ENCODE measurements around the gene RACGAP1. TPM values are rescaled to one million over a fixed set of nuclear protein-coding genes. Genes with fewer than 3 reads are reported as not detected.

RACGAP1 gene
- total RNA-seq, 2 experiments from 2014 or later, result 3.0 to 3.3 TPM

DNA sequence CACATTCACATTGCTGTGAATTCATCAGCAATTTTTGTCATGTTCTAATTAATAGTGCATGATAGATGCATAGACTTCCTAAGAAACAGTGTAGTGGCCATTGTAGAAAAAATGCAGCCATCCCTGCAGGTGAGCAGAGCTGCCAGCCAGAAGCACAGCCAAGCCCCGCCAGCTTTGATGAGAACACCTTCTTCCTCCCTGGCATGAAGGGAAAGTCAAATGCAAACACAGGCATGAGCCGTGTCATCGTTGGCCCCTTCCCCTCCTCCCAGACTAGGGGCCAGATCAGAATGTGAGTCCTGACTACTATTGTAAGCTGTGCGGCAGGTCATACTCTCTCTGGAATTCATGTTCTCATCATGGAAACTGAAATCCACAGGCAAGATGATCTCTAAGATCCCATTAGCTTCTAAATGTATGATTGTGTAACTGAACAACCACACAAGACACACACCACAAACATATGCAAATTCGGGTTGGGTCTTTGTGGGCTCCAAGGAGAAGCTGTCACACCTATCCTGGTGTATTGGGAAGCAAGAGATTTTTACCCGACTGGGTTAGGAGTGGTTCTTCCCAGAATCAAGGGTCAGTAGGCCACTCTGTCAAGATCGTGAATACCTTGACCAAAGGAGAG is 77.6 kb downstream of the RACGAP1 start:
- no peak overlapping the region for H3K4me3 Mint-ChIP-seq
- H3K4me1 Mint-ChIP-seq (ENCODE audit: low read depth), result peaks cover 26% of the 10 kb centered on the region
- peaks cover 30% of the 10 kb centered on the region for H3K4me1 ChIP-seq (ENCODE audit: insufficient read depth, low read length)
- ChIA-PET POLR2A (no interaction called here), CTCF (interaction anchor here (1.8 kb wide), 1 partner anchor 19 kb away, joined by 5 read pairs; no protein-coding TSS in a partner anchor)
- ATAC-seq (ENCODE audit: poor library complexity), result no peak
- no peaks in the 10 kb centered on the region for H3K9me3 Mint-ChIP-seq
- no peak overlapping the region for H3K27ac ChIP-seq (ENCODE audit: low read depth in 1 of 2, low read length in 2 of 2)
- no peaks in the 10 kb centered on the region for H3K27me3 ChIP-seq (ENCODE audit: control insufficient read depth in 1 of 2, insufficient read depth in 2 of 2, low read length in 2 of 2)
- peaks cover 15% of the 10 kb centered on the region for H3K27me3 Mint-ChIP-seq
- H3K9me3 ChIP-seq (ENCODE audit: control insufficient read depth in 1 of 2, insufficient read depth in 1 of 2, low read length in 2 of 2), result no peaks in the 10 kb centered on the region
- intact Hi-C loops (cut with DNase I, micrococcal nuclease), result no loop called here
- no peak overlapping the region for H3K27ac Mint-ChIP-seq
- TF ChIP-seq, protein P1, sequence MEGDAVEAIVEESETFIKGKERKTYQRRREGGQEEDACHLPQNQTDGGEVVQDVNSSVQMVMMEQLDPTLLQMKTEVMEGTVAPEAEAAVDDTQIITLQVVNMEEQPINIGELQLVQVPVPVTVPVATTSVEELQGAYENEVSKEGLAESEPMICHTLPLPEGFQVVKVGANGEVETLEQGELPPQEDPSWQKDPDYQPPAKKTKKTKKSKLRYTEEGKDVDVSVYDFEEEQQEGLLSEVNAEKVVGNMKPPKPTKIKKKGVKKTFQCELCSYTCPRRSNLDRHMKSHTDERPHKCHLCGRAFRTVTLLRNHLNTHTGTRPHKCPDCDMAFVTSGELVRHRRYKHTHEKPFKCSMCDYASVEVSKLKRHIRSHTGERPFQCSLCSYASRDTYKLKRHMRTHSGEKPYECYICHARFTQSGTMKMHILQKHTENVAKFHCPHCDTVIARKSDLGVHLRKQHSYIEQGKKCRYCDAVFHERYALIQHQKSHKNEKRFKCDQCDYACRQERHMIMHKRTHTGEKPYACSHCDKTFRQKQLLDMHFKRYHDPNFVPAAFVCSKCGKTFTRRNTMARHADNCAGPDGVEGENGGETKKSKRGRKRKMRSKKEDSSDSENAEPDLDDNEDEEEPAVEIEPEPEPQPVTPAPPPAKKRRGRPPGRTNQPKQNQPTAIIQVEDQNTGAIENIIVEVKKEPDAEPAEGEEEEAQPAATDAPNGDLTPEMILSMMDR (IDR thresholded peaks at IDR 0.05), result no peak
- H3K36me3 ChIP-seq (ENCODE audit: insufficient read depth, low read length), result no peaks in the 10 kb centered on the region
- no peak overlapping the region for H3K4me3 ChIP-seq (ENCODE audit: low read length)
- no peak for DNase-seq
- no peaks in the 10 kb centered on the region for H3K36me3 Mint-ChIP-seq (ENCODE audit: low read depth)

DNA sequence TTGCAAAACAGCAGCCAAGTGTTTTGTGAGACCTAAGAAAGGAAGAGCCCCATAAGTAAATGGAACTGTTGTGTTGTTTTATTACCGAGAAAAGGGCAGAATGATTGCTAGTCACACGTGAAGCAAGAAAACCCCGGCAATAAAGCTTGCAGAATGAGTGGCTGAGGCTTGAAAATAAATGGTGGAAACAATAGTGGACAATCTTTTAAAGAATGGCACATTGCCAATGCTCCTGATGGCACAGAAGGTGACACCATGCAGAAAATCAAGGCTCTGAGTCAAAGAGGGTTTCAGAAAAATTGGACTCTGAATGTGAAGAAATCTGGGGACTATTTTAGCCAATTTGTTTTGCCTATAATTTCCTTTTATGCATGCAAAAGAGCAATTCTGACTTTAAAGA is 78.8 kb downstream of the RACGAP1 start:
- no peaks in the 10 kb centered on the region for H3K27me3 ChIP-seq (ENCODE audit: control insufficient read depth in 1 of 2, insufficient read depth in 2 of 2, low read length in 2 of 2)
- peaks cover 5% of the 10 kb centered on the region for H3K27me3 Mint-ChIP-seq
- H3K4me3 ChIP-seq (ENCODE audit: low read length), result no peak overlapping the region
- peaks cover 30% of the 10 kb centered on the region for H3K4me1 Mint-ChIP-seq (ENCODE audit: low read depth)
- H3K4me3 Mint-ChIP-seq, result peak overlapping the region; percentile 32
- no peaks in the 10 kb centered on the region for H3K9me3 Mint-ChIP-seq
- intact Hi-C loops (cut with DNase I, micrococcal nuclease), result no loop called here
- ChIA-PET CTCF (interaction anchor here (0.9 to 2.4 kb wide), 5 partner anchors 20 to 276 kb away, joined by 3 to 32 read pairs (median 3); partner anchors contain the start of gene COX14), POLR2A (interaction anchor here (1.2 to 1.4 kb wide), 2 partner anchors 14 to 21 kb away, joined by 4 to 6 read pairs; no protein-coding TSS in a partner anchor)
- no peak for DNase-seq
- no peaks in the 10 kb centered on the region for H3K36me3 Mint-ChIP-seq (ENCODE audit: low read depth)
- peaks cover 40% of the 10 kb centered on the region for H3K4me1 ChIP-seq (ENCODE audit: insufficient read depth, low read length)
- H3K27ac ChIP-seq (ENCODE audit: low read depth in 1 of 2, low read length in 2 of 2), result no peak overlapping the region
- TF ChIP-seq, protein P1 (IDR thresholded peaks at IDR 0.05), result no peak
- peak overlapping the region; percentile 86 for H3K27ac Mint-ChIP-seq
- ATAC-seq (ENCODE audit: poor library complexity), result no peak
- no peaks in the 10 kb centered on the region for H3K9me3 ChIP-seq (ENCODE audit: control insufficient read depth in 1 of 2, insufficient read depth in 1 of 2, low read length in 2 of 2)
- H3K36me3 ChIP-seq (ENCODE audit: insufficient read depth, low read length), result no peaks in the 10 kb centered on the region

DNA sequence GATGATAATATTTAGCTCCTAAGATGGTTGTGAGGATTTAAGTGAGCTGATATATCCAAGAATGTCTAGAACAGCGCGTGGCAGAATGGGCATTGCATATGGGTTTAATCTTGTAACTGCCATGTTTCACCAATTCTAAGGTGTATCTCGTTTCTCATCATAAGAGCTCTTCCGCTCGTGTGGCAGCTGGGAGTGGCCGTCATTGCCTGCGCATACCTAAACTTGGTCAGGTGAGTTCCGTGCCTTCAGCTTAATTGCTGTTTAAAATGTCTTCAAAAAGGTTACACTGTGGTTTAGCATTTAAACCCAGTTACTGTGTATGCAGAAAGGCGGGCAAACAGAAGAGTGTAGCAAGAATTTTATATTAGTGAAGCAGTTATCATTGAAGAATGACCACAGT is 79.2 kb downstream of the RACGAP1 start:
- Histone ChIP-seq H3K4me3 (ENCODE audit: low read length) (no peak overlapping the region), H3K27ac (ENCODE audit: low read depth in 1 of 2, low read length in 2 of 2) (peak overlapping the region in 1 of 2 donors; percentile 35), H3K36me3 (ENCODE audit: insufficient read depth, low read length) (no peaks in the 10 kb centered on the region), H3K27me3 (ENCODE audit: control insufficient read depth in 1 of 2, insufficient read depth in 2 of 2, low read length in 2 of 2) (no peaks in the 10 kb centered on the region), H3K4me1 (ENCODE audit: insufficient read depth, low read length) (peaks cover 40% of the 10 kb centered on the region), H3K9me3 (ENCODE audit: control insufficient read depth in 1 of 2, insufficient read depth in 1 of 2, low read length in 2 of 2) (no peaks in the 10 kb centered on the region)
- Mint-ChIP-seq H3K27ac (peak overlapping the region; percentile 86), H3K27me3 (peaks cover 5% of the 10 kb centered on the region), H3K9me3 (no peaks in the 10 kb centered on the region), H3K4me3 (peak overlapping the region; percentile 32), H3K36me3 (ENCODE audit: low read depth) (no peaks in the 10 kb centered on the region), H3K4me1 (ENCODE audit: low read depth) (peaks cover 30% of the 10 kb centered on the region)
- POLR2A ChIA-PET, result interaction anchor here (0.6 to 1.6 kb wide), 5 partner anchors 14 to 205 kb away, joined by 4 to 8 read pairs (median 5); partner anchors contain the start of genes BCDIN3D and TMBIM6
- CTCF ChIA-PET, result interaction anchor here (0.9 to 2.4 kb wide), 12 partner anchors 9 to 276 kb away, joined by 3 to 32 read pairs (median 4); partner anchors contain the start of gene COX14
- TF ChIP-seq, protein P1 (IDR thresholded peaks at IDR 0.05), result no peak
- DNase-seq, result peak in 5 of 14 experiments; percentile 8 to 37 (median 18)
- intact Hi-C loops (cut with DNase I, micrococcal nuclease), result no loop called here
- peak; percentile 24 for ATAC-seq (ENCODE audit: poor library complexity)

All from CD4-positive, alpha-beta T cell (primary cell).